ENCODE data around the gene C17orf114.

Gene C17orf114

GRCh38 chr17:4840893-4841242, 38.7 kb upstream of the C17orf114 start:
- Histone ChIP-seq H3K27ac (no peak overlapping the region), H3K4me3 (no peak overlapping the region), H3K27me3 (no peaks in the 10 kb centered on the region), H3K36me3 (peaks cover 0 to 10% (median 0%) of the 10 kb centered on the region in 9 donors), H3K4me1 (peaks cover 0 to 82% (median 34%) of the 10 kb centered on the region in 12 donors), H3K9me3 (no peaks in the 10 kb centered on the region)
- TF ChIP-seq POLR2A (IDR thresholded peaks at IDR 0.05): no peak
- TF ChIP-seq, protein P1, sequence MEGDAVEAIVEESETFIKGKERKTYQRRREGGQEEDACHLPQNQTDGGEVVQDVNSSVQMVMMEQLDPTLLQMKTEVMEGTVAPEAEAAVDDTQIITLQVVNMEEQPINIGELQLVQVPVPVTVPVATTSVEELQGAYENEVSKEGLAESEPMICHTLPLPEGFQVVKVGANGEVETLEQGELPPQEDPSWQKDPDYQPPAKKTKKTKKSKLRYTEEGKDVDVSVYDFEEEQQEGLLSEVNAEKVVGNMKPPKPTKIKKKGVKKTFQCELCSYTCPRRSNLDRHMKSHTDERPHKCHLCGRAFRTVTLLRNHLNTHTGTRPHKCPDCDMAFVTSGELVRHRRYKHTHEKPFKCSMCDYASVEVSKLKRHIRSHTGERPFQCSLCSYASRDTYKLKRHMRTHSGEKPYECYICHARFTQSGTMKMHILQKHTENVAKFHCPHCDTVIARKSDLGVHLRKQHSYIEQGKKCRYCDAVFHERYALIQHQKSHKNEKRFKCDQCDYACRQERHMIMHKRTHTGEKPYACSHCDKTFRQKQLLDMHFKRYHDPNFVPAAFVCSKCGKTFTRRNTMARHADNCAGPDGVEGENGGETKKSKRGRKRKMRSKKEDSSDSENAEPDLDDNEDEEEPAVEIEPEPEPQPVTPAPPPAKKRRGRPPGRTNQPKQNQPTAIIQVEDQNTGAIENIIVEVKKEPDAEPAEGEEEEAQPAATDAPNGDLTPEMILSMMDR (IDR thresholded peaks at IDR 0.05): no peak
- intact Hi-C loops (cut with DNase I): no loop called here
- ATAC-seq (no peak), DNase-seq (no peak)
- 79 to 91% (median 85%) methylated on average over 10 of the region's 10 CpGs for whole genome bisulfite sequencing, 4 donors

DNA sequence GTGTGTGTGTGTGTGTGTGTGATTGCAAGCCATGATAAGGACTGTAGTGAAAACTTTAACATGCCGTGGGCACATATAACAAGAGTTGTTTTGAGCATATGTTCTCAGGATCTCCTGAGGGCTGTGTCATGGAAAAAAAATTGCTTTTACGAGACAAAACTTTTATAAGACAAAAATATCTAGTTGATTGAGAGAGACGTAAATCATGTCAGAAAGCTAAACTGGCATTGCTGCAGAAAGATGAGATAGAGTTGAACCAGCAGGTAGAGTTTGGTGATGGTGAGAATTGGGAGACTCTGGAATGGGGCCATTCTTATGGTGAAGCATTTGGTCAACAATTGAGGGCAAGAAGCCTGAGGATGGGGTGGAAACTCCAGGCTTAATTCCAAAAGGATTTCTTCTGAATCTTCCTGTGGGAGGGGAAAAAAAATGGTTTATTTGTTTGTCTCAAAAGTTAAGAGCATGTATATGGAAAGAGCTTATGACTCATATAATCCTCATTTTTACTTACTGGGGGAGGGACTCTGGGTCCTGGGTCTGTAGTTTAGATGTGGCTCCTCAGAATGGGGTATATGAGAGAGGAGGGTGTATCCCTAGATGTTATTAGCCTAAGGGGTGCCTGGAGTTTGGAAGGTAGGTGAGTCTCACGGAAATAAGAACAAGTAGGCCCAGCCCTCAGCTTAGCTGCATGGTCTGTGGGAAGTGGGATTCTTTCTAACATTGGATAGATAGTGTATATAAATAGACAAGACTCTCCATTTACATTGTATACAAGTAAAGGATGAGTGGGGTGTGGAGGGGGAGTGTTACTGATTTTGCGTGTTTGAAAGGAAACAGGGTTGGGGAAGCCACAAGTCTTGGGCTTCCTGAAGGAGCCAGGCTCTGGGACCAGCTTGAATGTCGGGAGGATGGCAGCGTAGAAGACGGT, 38.1 kb upstream of the C17orf114 start:
- intact Hi-C loops (cut with DNase I): loop anchor here in 5 of 10 donors (5.0 to 10.0 kb wide), 6 partner anchors 37 to 53 kb away; partner anchors contain the start of genes GLTPD2 (in 2 of the 5), VMO1 (in 2 of the 5) and PSMB6 (in 1 of the 5)
- DNase-seq (no peak), ATAC-seq (no peak)
- Histone ChIP-seq H3K4me1 (peaks cover 0 to 82% (median 37%) of the 10 kb centered on the region in 12 donors), H3K27ac (no peak overlapping the region), H3K4me3 (no peak overlapping the region), H3K9me3 (no peaks in the 10 kb centered on the region), H3K36me3 (peaks cover 0 to 10% (median 0%) of the 10 kb centered on the region in 9 donors), H3K27me3 (no peaks in the 10 kb centered on the region)
- TF ChIP-seq POLR2A (IDR thresholded peaks at IDR 0.05): no peak
- TF ChIP-seq, protein P1 (IDR thresholded peaks at IDR 0.05): no peak
- WGBS, 4 donors: 78 to 89% (median 81%) methylated on average over 8 of the region's 8 CpGs

DNA sequence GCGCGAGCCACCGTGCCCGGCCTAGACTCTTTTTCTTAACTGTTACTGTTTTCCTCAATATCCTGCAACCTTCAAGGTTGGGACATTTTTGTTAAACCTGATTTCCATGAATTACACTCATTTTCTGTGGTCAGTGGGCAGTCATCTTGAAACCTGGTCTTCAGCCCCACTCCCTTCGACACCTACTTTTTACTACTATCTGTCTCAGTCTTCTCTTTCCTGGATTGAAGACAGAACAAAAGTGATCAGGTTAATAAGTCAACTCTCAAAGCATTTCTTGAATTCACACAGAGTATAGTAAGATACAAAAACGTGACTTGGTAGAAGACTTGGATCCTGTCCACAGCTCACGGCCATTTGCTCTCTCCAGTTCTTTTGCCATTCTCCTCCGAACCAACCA, 37.1 kb upstream of the C17orf114 start:
- ATAC-seq: no peak
- Histone ChIP-seq H3K27me3 (no peaks in the 10 kb centered on the region), H3K9me3 (no peaks in the 10 kb centered on the region), H3K36me3 (peaks cover 0 to 10% (median 0%) of the 10 kb centered on the region in 9 donors), H3K27ac (peak overlapping the region in 1 of 12 donors; percentile 66), H3K4me1 (peaks cover 4 to 84% (median 47%) of the 10 kb centered on the region in 12 donors), H3K4me3 (no peak overlapping the region)
- DNase-seq: no peak
- no peak for TF ChIP-seq POLR2A (IDR thresholded peaks at IDR 0.05)
- TF ChIP-seq, protein P1 (IDR thresholded peaks at IDR 0.05): no peak
- intact Hi-C loops (cut with DNase I): loop anchor here in 5 of 10 donors (5.0 to 10.0 kb wide), 6 partner anchors 38 to 52 kb away; partner anchors contain the start of genes GLTPD2 (in 2 of the 5), VMO1 (in 2 of the 5) and PSMB6 (in 1 of the 5)
- WGBS, 4 donors: 87 to 90% (median 88%) methylated on average over 8 of the region's 8 CpGs

DNA sequence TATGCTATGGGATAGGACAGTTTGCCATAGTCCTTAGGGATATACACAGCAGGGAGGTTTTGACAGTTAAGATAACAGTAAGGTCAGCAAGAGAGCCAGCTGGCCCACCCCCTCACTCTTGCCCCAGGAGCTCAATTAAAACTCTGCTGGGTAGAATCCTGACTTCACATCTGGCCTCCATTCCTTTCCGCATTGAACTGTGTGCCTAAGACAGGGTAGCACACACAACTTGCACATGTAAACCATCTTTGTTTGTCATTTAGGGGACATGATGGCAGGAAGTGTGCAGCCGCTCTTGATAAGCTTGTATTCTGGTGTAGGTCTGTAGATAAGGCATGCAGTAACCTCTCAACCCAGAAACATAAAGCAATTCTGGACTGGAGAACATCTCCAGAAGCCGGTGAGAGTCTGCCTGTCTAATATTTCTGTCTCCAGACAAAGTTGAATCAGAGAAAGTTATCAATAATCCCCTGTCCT, 36.2 kb upstream of the C17orf114 start:
- intact Hi-C loops (cut with DNase I): loop anchor here in 5 of 10 donors (5.0 to 10.0 kb wide), 6 partner anchors 39 to 51 kb away; partner anchors contain the start of genes GLTPD2 (in 2 of the 5), VMO1 (in 2 of the 5) and PSMB6 (in 1 of the 5)
- H3K36me3 ChIP-seq: peaks cover 0 to 10% (median 0%) of the 10 kb centered on the region in 9 donors
- peak overlapping the region in 11 of 12 donors; percentile 40 to 81 (median 67) for H3K27ac ChIP-seq
- no peaks in the 10 kb centered on the region for H3K27me3 ChIP-seq
- H3K4me1 ChIP-seq: peaks cover 4 to 82% (median 50%) of the 10 kb centered on the region in 12 donors
- no peaks in the 10 kb centered on the region for H3K9me3 ChIP-seq
- no peak overlapping the region for H3K4me3 ChIP-seq
- DNase-seq: no peak
- TF ChIP-seq POLR2A (IDR thresholded peaks at IDR 0.05): no peak
- TF ChIP-seq, protein P1 (IDR thresholded peaks at IDR 0.05): no peak
- WGBS, 4 donors: 66 to 69% (median 68%) methylated on average over 3 of the region's 3 CpGs
- peak in 1 of 4 donors; percentile 1 for ATAC-seq

Data from heart left ventricle (tissue), 16 donors.